Measurements from ENCODE around the gene EP400.

The EP400 gene

GRCh38 chr12:131913666-131914065 lies 36.1 kb upstream of the EP400 start:
- DNase-seq = peak; percentile 24

DNA sequence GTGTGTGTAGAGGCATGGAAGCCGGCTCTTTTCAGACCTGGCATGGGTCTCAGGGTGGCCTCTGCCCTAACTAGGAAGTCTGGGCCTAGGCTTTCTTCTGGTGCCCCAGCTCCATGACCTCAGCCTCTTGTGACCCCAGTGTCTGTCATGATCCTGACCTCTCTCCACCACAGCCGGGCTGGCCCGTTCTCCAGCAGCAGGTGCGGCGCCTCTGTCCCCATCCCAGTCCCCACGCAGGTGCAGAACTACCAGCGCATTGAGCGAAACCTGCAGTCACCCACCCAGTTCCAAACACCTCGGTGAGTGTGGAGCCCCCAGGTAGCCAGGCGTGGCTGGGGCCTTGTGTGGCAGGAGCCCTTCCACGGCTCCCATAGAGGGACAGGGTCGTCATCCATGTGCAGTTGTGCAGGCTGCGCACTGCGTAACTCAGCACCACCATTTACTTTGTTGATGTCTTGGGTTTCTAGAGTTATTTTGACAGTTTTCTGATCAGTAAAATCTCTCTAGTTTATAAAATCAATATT lies 35.5 kb upstream of the EP400 start:
- DNase-seq = peak; percentile 21

DNA sequence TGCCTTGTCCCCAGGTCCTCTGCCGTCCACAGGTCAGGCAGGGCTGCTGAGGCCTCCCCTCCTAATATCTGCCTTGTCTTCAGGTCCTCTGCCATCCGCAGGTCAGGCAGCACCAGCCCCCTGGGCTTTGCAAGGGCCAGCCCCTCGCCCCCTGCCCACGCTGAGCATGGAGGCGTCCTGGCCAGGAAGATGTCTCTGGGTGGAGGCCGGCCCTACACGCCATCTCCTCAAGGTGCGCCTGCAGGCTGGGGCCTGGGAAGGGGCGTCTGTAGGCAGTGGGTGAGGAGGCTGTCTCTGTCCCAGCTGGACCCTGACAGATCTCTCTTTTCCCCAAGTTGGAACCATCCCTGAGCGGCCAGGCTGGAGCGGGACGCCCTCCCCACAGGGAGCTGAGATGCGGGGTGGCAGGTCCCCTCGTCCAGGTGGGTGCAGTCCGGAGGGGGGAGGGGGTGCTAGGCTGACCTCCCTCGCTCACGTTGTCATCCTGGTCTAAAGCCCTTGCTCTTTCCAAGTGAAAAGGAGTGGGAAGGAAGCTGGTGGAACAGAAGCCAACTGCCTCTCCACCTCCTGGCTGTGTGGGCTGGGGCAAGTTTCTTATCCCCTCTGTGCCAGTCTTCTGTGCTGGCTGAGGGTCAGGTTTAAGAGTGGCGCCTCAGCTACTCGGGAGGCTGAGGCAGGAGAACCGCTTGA lies 34.6 kb upstream of the EP400 start:
- peak; percentile 32 for DNase-seq

GRCh38 chr12:131915823-131916222 lies 33.9 kb upstream of the EP400 start:
- peak; percentile 29 for DNase-seq

GRCh38 chr12:131916306-131917138 lies 33.2 kb upstream of the EP400 start:
- peak; percentile 17 for DNase-seq

GRCh38 chr12:131917139-131917710 lies 32.5 kb upstream of the EP400 start:
- DNase-seq = peak; percentile 47

DNA sequence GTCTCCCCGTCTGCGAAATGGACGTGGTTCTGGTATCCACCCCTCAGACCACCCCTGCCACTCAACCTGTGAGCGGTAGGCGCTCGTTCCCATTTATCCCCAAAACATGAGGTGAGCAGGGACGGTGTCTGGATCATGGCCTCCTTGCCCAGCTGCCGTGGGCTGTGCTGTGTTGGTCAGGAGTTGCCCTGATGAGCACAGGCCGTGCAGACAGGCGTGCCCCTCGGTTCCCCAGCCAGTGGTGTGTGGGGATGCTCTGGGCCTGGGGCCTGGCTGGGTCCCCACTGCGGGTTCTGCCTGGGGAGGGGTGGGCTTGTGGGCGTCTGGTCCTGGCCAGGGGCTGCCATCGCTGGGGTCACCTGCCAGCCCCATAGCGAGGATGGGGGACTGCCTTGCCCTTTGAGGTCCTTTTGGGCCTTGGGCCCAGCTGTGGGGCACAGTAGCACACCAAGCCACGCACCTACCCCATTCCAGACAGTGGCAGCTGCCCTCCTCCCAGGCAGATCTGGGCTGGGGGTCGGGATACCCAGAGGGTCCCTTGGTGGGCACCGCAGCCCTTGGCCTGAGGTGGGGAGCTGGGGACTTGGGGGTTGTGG lies 31.9 kb upstream of the EP400 start:
- peak; percentile 27 for DNase-seq

DNA sequence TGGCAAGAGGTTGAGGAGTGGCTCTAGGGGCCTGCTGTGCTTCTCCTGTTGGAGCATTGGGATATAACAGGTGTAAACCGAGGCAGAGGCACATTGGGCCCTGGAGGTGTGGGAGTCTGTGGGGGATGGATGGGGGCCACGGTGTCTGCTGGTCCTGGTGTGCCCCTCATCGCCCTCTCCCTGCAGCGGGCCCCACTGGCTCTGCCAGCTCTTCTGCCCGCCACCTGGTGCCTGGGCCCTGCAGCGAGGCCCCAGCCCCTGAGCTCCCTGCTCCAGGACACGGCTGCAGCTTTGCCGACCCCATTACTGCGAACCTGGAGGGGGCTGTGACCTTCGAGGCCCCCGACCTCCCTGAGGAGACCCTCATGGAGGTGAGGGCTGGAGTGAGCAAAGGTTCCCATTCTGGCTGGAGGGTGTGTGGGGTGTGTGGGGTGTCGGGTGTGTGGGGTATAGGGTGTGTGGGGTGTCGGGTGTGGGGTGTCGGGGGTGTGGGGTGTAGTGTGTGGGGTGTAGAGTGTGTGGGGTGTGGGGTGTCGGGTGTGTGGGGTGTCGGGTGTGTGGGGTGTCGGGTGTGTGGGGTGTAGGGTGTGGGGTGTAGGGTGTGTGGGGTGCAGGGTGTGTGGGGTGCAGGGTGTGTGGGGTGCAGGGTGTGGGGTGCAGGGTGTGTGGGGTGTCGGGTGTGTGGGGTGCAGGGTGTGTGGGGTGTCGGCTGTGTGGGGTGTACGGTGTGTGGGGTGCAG lies 31.3 kb upstream of the EP400 start:
- peak; percentile 20 for DNase-seq

DNA sequence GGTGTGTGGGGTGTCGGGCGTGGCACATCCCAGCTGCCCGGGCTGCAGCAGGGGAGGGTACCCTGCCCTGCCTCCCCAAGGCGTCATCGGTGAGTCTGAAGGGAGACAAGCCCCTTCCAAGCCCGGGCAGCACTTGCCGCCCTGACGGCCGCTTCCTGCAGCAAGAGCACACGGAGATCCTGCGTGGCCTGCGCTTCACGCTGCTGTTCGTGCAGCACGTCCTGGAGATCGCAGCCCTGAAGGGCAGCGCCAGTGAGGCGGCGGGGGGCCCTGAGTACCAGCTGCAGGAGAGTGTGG lies 30.7 kb upstream of the EP400 start:
- peak; percentile 23 for DNase-seq

GRCh38 chr12:131919366-131920156 lies 30.2 kb upstream of the EP400 start:
- peak; percentile 25 for DNase-seq

DNA sequence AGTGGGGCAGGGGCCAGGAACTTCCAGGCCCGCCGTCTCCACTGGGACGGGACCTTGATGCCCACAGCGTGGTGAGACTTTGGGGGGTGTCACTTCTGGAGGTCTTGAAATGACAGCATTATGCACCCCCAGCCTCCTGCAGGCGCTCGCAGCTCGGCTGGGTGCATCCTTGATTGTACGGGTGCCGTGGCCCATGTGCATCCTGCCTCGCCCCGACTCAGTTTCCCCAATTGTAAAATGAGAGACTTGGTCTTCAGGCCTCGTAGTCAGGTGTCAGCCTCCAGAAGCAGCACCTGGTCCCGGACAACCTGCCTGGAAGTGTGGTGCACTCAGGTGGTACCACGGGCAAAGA lies 29.6 kb upstream of the EP400 start:
- peak; percentile 16 for DNase-seq

GRCh38 chr12:131920902-131921840 lies 28.6 kb upstream of the EP400 start:
- DNase-seq = peak; percentile 18

DNA sequence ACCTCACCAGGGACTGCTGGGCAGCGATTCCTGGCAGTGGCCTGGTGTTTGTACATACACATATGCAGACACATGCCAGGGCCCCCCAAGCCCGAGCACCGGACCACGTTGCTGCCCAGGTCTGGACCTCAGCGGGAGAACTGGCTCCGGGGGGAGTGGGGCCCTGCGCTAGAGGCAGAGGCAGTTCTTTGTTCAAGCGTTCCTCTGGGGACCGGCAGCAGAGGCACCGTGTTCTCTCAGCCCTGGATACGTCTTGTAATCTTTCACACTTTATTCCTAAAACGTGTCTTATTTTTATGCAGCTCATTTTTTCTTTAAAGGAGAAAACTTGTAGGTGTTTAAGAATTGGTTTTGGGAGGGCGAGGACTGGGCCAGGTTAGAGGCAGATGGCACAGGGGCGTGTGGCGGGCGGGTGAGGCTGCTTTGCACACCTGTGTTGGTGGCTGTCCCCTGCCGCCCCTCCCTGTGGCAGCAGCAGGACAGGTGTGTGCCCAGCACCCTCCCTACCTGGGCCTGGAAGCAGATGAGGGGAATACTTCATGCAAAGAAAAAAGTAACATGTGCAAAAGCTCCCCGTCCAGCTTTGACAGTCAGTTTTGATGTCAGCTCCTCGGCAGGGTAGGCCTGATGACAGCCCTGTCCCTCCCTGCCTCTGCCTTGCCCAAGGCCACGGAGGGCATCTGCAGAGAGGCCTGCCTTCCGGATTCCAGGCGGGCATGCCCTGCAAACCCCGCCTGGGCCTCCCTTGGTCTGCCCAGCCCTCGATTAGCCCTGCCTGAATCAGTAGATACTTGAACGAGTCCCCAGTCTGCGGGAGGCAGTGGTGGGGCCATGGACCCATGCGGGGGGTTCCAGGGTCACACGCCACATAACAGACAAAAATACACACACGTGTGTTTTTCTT lies 27.6 kb upstream of the EP400 start:
- no peak for DNase-seq

GRCh38 chr12:131922772-131923171 lies 27.0 kb upstream of the EP400 start:
- peak; percentile 17 for DNase-seq

GRCh38 chr12:131923260-131923659 lies 26.5 kb upstream of the EP400 start:
- peak; percentile 32 for DNase-seq

GRCh38 chr12:131927110-131928079 lies 22.3 kb upstream of the EP400 start:
- peak; percentile 30 for DNase-seq

- DNase-seq = no peak
Observed at GRCh38 chr12:131928080-131928710, 21.5 kb upstream of the EP400 start.
